ENCODE data around the gene TSPAN10. TPM values are rescaled to one million over a fixed set of nuclear protein-coding genes. Genes with fewer than 3 reads are reported as not detected.

TSPAN10 gene
- total and polyA plus RNA-seq, 2 of the 8 experiments (the other 6 are each of a cell fraction or from before 2014, with no cell fraction given): 0.99 to 1.1 TPM

DNA sequence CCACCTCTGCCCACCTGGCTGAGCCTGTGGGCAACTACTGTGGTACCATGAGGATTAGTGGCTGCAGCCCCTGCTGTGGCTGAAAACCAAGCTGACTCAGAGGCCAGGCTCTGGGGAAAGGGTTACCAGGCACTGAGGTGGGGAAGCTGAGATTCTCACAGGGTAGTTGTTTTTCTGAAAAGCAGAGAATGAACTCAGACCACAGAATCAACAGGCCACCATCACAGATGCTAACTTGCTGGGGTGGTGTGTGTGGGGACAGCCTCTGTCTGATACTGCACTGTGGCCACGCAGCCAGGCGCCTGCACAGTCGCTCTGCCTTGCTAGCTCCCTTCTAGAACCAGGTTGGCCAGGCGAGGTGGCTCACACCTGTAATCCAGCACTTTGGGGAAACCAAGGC is 28.9 kb upstream of the TSPAN10 start (continued):
- no peak for TF ChIP-seq TAF7 (optimal IDR thresholded peaks at IDR 0.05; ENCODE audit: borderline replicate concordance, low read depth, low read length)
- no peak for TF ChIP-seq BACH1 (IDR thresholded peaks at IDR 0.05; ENCODE audit: low read length)
- TF ChIP-seq GTF2F1 (IDR thresholded peaks at IDR 0.05; ENCODE audit: borderline replicate concordance, low read depth, low read length): no peak
- no peak for TF ChIP-seq SRF (IDR thresholded peaks at IDR 0.05; ENCODE audit: low read depth, low read length)
- TF ChIP-seq SP2 (IDR thresholded peaks at IDR 0.05; ENCODE audit: low read length): no peak
- no peak for TF ChIP-seq GABPA (IDR thresholded peaks at IDR 0.05; ENCODE audit: borderline replicate concordance, insufficient read depth, low read length)

Data from H1 (cell line).